ENCODE measurements around the gene GNL3L.
A peak's percentile ranks its signal among the peaks of the same experiment; 100 is the strongest.
"Not testable (repeated sequence)": the region's sequence is repeated elsewhere in the genome, so short reads cannot be mapped to it uniquely, and the experiment has no call there.

Gene GNL3L, protein sequence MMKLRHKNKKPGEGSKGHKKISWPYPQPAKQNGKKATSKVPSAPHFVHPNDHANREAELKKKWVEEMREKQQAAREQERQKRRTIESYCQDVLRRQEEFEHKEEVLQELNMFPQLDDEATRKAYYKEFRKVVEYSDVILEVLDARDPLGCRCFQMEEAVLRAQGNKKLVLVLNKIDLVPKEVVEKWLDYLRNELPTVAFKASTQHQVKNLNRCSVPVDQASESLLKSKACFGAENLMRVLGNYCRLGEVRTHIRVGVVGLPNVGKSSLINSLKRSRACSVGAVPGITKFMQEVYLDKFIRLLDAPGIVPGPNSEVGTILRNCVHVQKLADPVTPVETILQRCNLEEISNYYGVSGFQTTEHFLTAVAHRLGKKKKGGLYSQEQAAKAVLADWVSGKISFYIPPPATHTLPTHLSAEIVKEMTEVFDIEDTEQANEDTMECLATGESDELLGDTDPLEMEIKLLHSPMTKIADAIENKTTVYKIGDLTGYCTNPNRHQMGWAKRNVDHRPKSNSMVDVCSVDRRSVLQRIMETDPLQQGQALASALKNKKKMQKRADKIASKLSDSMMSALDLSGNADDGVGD

DNA sequence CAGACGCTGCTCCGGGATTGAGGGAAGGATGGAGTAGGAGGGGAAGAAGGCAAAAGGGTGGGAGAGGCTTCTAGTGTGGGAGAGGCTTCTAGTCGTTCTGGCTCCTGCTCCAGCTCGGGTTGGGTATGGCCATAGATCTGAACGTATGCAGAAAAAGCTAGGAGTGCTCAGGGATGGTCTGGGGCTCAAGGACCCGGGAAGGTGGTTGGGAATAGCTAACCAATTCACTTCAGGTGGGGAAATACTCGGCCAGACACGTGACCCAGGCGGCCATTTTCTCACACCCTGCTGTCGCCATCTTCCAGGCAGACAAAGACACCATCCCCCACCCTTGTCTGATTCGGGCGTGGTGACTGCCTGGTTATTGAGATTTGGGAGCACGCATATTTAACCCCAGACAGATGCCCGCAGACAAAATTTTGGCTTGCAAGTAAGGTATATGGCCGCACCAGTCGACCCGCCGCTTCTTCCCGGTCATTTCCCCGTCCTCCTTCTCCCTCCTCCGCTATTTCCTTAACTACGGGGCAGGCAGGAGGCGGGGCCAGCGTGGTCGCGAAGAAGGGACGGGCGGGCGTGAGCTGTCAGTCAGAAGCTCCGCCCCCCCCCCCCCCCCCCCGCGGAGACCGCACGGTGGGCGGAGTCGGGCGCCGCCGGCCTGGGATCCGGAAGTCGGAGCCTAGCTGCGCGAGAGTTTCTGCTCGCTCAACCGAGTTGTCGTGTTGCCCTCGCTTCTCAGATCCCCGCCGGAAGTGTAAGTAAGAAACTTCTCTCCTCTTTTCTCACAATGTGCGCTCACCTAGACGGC lies at the start of gene GNL3L:
GNL3L (plus strand) TSS at position 668 of the 805 bp plus-strand sequence. CDS start 2,348 bp downstream, outside the sequence.
- DNase-seq = peak; percentile 80

DNA sequence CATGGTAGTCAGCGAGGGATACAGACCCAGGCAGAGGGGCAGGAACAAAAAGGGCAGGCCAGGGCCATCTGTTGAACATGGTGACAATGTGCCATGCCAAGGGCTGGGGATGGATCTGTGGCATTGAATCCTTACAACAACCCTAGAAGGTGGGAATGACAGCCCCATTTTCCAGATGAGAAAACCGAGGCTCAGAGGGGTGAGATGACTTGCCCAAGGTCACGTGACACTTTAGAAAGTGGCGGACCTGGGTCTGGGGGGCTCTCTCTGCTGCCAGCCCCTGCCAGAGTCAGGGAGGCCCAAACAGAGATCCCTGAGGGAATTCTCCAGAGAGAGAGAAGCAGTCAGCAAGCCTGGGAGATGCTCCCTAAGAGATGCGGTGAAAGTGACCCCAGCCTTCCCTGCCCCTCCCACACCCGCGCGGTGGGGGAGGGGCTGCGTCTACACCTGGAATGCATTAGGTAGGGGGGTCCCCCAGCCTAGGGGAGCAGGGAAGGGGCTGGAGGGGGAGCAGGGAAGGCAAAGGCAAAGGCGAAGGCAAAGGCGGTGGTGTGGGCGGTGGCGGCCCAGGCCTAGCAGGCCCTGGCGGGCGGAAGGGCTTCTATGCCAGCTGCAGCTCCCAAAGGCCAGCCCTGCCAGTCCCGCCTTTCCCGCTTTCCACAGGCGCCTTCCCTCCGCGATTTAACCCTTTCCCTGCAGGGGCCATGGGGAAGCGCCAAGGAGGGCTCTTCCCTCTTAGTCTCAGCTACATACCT lies 47.0 kb upstream of the GNL3L start:
- no peak for DNase-seq

DNA sequence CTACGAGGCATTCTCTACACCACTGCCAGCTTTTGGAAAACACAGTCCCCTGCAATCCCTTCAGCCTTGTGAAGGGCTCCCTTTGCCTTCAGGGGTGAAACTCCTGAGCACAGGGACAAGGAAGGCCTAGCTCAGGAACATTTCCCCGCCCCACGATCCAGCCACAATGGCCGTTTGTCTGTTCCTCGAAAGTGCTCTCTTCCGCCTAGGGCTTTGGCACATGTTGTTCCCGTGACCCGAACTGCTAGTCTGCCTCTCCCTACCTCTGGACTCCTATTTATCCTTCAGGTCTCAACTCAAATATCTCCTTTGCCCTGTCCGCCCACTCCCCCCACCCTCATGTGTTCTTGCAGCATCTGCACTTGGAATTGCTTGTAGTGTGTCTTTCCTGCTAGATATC lies 46.1 kb upstream of the GNL3L start:
- no peak for DNase-seq

DNA sequence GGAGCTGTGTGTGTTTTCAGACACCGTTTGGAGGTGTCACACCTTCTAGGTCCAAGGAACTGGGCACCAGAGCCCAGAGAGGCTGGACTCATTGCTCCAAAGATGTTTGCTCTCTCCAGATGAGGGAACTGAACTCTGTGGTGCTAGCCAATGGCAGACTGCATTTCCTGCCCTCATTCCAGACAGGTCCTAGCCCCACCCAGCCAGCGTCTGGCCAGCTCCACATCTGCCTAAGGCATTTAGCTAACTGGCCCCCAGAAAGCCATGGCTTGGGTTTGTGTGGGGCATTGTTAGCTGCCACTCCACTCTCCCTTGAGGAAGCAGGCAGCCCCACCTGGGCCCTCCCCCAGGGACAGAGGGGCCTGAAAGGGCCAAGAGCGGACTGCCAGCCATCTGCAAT lies 45.4 kb upstream of the GNL3L start:
- DNase-seq = no peak

DNA sequence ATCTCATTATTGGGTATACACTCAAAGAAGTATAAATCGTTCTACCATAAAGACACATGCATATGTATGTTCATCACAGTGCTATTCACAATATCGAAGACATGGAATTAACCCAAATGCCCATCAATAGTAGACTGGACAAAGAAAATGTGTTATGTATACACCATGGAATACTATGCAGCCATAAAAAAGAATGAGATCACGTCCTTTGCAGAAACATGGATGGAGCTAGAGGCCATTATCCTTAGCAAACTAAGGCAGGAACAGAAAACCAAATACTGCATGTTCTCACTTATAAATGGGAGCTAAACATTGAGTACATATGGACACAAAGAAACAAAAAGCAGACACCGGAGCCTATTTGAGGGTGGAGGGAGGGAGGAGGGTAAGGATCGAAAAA lies 40.2 kb upstream of the GNL3L start:
- DNase-seq = not testable (repeated sequence)

DNA sequence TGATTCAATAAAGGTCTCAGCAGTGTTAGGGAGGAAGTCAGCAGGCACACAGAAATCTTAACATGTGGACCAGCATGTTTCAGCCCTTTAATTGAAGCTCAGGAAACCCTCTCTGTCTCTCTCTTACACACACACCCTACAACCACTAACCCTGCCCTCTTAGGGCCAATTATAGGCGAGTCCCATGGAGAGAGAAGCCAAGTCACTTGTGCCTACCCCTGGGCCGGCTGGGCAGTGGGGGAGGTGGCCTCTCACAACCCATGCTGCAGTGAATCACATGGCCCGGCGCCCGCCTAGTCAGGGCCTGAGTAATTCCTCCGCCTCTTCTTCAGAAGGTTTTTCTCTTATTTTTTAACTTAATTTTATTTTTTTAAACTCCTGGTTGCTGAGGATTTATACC lies 37.7 kb upstream of the GNL3L start:
- DNase-seq = no peak

DNA sequence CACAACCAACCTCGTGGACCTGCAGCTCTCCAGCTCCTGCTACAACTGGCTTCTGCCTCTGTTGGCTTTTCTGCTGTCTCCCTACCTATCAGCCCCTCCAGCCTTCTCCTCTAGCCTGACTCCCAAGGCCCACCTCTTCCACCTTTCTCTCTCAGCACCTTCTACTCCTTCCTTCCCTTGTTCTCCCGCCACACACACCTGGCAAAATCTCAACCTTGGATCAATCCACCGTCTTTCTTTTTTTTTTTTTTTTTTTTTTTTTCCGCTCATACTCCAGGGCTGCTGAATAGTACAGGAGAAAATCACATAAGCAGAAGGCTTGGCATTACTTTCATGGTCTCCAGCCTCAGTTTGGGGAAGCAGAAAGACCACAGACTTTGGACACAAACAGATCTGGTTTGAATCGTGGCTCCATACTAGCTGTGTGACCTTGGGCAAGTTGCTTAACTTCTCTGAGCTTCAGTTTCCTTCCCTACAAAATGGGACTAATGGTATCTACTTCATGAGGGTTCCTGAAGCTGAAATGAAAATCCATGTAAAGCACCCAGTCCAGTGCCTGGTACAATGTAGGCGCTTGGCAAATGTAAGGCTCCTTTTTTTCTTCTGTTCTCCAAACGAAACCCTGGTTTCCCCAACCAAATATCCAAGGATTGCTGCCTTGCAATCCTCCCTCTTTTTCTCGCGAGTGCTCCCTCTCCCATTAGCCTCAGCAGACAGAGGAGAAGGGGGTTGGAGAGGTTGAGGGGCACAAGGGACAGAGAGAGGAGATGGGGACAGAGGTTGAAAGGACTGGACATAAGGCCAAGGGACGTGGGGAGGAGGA lies 35.6 kb upstream of the GNL3L start:
- no peak for DNase-seq

DNA sequence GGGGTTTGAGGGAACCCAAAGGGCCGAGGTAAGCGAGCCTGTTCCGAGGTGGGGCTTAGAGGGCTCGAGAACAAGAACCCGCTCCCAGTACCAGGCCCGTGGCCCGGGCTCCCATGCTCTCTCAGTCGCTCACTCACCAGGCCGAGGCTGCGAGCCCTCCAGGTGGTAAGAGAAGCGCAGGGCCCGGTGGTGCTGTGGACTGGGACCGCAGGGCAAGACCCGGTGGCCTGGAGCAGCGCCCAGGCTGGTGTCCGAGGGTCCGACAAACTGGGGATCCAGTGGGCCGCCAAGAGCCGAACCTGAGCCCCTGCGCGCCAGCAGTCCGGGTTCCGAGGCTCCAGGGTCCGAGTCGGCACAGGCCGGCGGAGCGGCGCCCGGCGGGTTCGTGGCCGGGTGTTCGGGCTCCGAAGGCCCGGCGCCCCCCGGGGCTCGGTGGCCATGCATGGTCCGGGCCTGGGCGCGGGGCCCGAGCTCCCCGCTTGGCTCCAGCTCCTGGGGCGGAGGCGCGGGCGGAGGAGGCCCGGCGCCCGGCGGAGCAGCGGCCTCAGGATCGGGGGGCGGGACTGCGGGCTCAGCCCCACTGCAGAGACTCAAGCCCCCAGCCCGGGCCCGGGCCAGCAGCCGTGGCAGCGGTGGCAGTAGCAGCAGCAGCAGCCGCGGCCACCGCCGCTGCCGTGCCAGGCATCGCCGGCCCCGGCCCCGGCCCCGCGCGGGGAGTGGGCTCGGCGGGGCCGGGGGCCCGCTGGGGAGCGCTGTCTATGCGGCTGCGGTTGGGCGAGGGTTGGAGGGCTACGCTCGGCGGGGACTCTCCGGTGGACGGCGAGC lies 34.8 kb upstream of the GNL3L start:
- DNase-seq = no peak

DNA sequence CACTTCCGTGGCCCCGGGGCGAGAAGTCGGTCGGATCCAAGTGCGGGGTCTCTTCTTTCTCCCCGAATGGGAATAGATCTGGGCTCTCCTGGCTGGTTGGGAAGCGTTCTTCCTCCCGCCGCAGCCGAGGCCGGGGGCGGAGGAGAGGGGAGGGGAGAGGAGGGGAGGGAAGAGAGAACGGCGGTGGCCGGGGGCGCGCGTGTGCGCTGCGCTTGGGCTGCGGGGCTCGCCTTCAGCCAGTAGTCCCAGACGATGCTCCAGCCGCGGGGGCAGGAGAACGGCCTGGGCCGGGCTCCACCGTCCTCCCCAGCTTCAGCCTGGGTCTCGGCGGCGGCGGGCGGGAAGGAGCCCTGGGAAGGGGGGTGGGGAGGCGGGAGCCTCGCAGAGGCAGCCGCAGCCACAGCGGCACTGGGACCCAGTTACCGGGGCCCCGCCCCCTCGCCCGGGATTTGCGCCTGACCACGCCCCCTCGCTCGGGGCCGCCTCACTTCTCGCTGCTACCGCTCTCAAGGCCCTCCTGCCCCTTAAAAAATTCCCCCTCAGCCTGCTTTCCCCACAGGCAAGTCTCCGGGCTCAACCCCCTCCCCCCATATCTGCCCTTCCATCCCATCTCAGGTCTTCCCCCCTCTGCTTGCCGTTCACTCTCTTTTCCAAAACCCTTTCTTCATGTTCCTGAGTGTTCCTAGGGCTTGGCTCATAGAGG lies 34.1 kb upstream of the GNL3L start, which contains the start of gene FGD1:
FGD1 (minus strand) TSS at position 421 of the 703 bp plus-strand sequence. CDS start 802 bp downstream, outside the sequence.
- peak; percentile 5 for DNase-seq

DNA sequence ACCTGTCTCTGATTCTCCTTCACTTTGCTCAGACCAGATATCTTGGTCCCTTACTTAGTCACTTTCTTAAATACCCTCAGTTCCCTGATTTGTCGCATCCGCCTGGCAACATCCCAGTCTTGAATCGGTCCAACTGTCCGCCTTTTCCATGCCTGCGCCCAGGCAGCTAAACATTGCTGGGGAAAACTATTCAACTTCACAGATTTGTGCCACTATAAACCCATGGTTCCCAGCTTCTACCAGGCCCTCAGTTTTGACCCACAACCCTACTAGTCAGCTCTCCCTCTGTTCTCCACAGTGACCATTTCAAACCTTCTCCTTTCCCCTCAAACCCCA lies 33.5 kb upstream of the GNL3L start:
- no peak for DNase-seq

DNA sequence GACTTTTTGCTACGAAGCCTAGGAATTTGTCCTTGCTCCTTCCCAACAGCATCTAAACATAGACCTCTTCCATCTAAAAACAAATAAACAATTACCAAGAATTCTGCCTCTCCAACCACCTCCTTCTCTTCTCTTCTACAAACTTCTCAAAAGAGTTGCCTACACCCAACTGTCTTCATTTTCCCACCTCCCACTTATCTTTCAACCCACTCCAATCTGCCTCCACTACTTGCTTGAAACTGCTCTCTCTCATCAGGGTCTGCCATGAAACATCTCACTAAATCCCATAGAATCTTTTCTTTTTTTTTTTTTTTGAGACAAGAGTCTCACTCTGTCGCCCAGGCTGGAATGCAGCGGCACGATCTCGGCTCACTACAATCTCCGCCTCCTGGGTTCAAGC lies 33.1 kb upstream of the GNL3L start:
- no peak for DNase-seq

DNA sequence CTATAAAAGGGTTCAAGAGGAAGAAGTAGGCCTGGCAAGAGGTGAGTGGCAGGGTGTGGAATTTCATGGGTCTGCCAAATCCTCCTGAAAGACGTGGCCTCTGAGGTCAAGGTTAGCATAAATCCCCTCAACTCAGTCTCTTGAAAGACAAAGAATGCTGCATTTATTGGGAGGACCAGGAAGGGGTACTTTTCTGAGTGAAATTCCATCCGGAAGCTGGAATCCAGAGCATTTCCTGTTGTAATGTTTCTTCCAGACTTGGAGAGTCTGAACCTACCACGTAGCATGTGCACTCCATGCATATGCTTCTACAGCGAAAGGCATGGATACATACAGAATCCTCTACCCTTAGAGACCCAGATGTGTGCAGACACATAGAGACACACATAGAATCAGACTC lies 20.6 kb upstream of the GNL3L start:
- no peak for DNase-seq

DNA sequence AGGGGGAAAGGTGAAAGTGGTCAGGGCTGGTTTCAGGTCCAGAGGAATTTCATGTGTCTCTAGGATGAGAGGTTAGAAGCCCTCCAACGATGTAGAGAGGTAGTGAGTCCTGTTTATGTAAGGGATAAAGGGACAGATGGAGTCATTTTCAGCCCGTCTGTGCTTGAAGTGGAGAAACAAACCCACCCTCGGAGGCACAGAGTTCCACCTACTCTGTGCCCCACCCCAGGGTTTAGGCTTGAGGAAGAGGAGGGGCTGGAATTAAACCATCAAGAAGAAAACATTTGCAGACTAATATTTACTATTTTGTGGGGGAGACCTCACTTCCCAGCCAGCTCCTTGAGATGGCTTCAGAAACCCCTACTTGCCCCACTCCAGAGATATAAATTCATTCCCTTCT lies 868 bp upstream of the GNL3L start:
- no peak for DNase-seq

DNA sequence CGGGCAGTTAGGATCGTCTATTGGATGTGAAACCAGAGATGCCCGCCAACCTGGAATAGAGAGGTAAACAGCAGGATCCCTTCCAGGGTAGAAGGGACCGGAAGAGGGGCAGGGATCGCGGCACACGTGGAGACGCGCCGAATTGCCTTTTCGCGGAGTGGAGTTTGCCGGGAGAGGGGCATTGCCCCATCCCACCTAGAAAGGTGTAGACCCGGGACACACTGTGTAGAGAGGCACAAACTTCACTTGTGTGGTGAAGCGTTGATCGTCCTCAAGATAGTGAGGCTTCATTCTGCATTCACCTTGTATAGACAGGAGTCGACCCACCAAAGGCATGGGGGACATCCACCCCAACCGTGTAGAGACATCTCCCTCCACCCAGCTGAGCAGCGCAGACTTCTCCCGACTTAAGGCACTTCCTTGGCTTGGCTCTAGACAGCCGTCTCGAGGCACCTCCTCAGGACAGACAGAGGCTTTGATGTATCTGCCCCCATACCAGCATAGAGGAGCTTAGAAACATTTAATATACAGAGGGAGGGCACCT lies 410 bp downstream of the GNL3L start:
- peak; percentile 4 for DNase-seq

DNA sequence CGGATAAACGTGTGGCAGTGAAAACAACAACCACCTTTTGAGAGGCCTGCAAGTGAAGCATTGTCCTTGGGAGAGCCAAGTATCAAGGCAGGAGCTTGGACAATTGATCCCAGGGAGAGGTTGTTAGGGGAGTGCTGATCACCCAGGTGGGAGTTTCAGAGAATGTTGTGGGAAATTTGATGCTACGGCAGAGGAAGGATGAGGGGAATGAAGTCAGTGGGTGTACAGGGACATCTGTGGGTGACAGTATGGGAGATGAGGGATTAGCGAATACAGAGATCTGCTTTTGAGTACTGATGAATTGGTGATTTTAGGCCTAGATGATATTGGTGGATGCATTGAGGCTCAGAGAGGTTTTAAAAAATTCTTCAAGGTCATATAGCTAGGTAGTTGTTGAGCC lies 4.3 kb downstream of the GNL3L start:
- DNase-seq = no peak

DNA sequence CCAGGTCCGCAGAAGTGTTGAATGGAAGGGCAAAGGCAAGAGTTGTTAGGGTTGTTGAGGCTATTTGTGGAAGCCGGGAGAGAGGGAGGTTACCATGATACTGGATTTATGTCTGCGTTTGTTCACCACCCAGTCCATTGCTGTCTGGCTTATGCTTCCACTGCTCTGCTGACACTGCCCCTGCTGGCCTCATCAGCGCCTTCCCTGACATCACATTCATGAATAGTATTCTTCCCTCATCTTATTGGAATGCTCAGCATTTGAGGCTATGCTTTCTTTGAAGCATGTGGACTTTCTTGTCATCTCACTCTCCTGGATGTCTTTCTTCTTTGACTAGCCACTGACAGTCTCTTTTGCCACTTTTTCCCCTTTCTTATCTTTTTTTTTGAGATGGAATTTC lies 10.3 kb downstream of the GNL3L start:
- no peak for DNase-seq

DNA sequence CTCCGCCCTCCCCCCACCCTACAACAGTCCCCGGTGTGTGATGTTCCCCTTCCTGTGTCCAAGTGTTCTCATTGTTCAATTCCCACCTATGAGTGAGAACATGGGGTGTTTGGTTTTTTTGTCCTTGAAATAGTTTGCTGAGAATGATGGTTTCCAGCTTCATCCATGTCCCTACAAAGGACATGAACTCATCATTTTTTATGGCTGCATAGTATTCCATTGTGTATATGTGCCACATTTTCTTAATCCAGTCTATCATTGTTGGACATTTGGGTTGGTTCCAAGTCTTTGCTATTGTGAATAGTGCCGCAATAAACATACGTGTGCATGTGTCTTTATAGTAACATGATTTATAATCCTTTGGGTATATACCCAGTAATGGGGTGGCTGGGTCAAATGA lies 12.2 kb downstream of the GNL3L start:
- DNase-seq = not testable (repeated sequence)

DNA sequence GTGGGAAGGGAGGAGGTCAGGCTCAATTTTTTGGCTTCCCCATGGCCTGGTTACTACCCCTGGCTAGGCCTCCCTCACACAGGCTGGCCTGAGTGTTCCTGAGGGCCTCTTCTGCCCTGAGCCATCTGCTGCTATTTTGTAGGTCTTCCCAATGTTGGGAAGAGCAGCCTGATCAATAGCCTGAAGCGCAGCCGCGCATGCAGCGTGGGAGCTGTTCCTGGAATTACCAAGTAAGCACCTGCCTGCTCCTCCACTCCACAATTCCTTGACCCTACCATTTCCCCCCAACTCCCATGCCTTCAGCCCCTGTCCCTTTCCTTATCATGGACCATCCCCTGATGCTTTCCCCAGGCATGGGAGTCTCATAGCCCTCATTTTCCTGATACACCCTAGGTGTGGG lies 20.8 kb downstream of the GNL3L start:
- no peak for DNase-seq

DNA sequence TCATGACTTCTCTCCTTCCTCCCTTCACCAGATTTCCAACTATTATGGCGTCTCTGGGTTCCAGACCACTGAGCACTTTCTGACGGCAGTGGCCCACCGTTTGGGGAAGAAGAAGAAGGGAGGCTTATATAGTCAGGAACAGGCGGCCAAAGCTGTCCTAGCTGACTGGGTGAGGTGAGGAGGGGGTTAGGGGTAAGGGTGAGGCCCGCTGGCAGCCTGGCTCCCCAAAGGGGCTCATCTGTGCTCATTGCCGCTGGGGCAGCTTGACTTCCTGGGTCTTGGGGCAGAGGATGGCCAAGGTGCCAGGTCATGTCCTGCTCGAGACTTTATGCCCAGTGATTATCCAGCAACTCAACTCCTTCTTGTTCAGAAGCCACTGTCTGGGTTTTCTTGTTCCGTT lies 21.8 kb downstream of the GNL3L start:
- no peak for DNase-seq

DNA sequence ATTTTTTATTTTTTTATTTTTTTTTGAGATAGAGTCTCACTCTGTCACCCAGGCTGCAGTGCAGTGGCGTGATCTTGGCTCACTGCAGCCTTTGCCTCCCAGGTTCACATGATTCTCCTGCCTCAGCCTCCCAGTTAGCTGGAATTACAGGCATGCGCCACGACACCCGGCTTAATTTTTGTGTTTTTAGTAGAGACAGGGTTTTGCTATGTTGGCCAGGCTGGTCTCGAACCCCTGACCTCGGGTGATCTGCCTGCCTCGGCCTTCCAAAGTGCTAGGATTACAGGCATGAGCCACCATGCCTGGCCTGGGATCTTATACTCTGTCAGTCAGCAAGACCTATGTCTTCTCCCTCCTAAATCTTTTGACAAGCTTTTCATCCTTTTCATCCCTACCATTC lies 25.0 kb downstream of the GNL3L start:
- not testable (repeated sequence) for DNase-seq

All from stimulated activated naive CD4-positive, alpha-beta T cell treated with Interleukin-2 at 50 U/mL for 16 hours (primary cell).